Choroid plexus epithelial cell (primary cell): Measurements from ENCODE around the gene BPIFB3.

Experiments
- DNase-seq: peaks from one replicate; pipeline ENCODE4 v3.0.0-alpha.2; 2010; ENCODE audit warnings: low read depth
- H3K4me3 ChIP-seq: 2 replicates; pipeline ENCODE4 v1.5.1; 2011; ENCODE audit warnings: low read depth, mild to moderate bottlenecking, control low read depth, low read length, moderate library complexity
- CTCF ChIP-seq: conservative IDR thresholded peaks from 2 replicates; pipeline ENCODE4 v1.5.1; 2011; ENCODE audit warnings: low read depth, mild to moderate bottlenecking, control low read depth, inconsistent platforms, low read length, moderate library complexity

The BPIFB3 gene

GRCh38 chr20:33068251-33068939, 14.7 kb downstream of the BPIFB3 start:
- no peak overlapping the region for H3K4me3 ChIP-seq
- TF ChIP-seq CTCF: no peak
- no peak for DNase-seq

DNA sequence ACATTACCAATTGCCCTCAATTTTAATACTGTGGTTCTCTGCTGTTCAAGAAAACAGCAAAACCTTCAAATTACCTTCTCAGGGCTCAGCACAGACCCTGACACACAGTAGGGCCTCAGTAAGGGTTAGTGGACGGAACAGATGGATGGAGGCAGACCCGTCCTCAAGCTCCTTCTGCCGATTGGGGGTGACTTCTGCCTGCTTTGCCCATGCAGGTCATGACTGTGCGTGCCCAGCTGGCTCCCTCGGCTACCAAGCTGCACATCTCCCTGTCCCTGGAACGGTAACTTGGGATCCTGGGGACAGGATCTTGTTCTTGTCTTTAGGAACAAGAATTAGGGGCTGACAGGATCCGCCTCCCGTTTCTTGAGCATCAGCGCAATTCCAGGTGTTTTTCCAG, 16.0 kb downstream of the BPIFB3 start:
- no peak overlapping the region for H3K4me3 ChIP-seq
- no peak for DNase-seq
- no peak for TF ChIP-seq CTCF

GRCh38 chr20:33070111-33071053, 16.7 kb downstream of the BPIFB3 start:
- no peak overlapping the region for H3K4me3 ChIP-seq
- TF ChIP-seq CTCF: no peak
- no peak for DNase-seq

- no peak overlapping the region for H3K4me3 ChIP-seq
- no peak for TF ChIP-seq CTCF
- no peak for DNase-seq
Observed at GRCh38 chr20:33071198-33071597, 17.5 kb downstream of the BPIFB3 start.

DNA sequence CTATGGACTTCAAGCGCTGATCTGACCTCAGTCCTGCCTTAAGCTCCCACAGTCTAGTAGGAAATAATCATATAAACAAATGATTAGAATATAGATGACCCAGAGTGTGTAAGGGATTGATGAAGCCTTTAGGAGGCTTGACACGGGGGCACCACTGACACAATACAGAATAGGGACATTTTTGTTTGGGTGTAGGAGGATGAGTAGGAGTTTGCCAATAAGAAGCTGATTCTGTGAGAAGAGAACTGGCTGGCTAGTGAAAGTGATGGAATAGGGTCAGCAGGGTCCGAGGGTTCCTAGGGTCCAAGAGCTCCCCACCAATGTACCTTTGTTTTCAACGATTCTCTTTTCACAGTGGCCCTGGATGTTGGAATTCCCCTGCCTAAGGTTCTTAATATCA, 18.7 kb downstream of the BPIFB3 start:
- TF ChIP-seq CTCF: no peak
- DNase-seq: no peak
- H3K4me3 ChIP-seq: no peak overlapping the region

GRCh38 chr20:33072813-33073212, 19.1 kb downstream of the BPIFB3 start:
- DNase-seq: no peak
- TF ChIP-seq CTCF: no peak
- H3K4me3 ChIP-seq: no peak overlapping the region
